ENCODE results near the gene SPATA31C2. TPM values are rescaled to one million over a fixed set of nuclear protein-coding genes. Genes with fewer than 3 reads are reported as not detected.
"Not testable (repeated sequence)": the region's sequence is repeated elsewhere in the genome, so short reads cannot be mapped to it uniquely, and the experiment has no call there.

SPATA31C2 gene
- total RNA-seq, 1 donor from 2014 or later: not detected

DNA sequence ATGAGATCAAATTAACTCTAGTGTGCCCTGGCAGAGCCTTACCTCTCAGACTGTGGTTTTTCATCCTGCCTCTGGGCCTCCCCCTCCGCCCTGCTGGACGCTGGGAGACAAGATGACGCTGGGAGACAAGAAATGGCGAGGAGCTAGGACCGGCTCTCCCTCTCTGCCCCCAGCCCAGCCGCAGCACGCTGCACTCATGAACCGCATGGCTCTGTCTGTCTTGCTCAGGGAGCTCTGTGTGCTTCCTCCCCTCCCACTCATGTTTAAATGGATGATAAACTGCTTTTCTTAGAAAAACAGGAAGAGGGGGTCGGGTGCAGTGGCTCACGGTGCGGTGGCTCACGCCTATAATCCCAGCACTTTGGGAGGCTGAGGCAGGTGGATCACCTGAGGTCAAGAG is 4.7 kb downstream of the SPATA31C2 start:
- DNase-seq; ATAC-seq; intact Hi-C loops (cut with micrococcal nuclease): not testable (repeated sequence)

- ATAC-seq; DNase-seq; intact Hi-C loops (cut with micrococcal nuclease): not testable (repeated sequence)
Observed at GRCh38 chr9:88129556-88129955, 8.7 kb downstream of the SPATA31C2 start.

GRCh38 chr9:88127700-88128300 is 10.5 kb downstream of the SPATA31C2 start:
- not testable (repeated sequence) for ATAC-seq

DNA sequence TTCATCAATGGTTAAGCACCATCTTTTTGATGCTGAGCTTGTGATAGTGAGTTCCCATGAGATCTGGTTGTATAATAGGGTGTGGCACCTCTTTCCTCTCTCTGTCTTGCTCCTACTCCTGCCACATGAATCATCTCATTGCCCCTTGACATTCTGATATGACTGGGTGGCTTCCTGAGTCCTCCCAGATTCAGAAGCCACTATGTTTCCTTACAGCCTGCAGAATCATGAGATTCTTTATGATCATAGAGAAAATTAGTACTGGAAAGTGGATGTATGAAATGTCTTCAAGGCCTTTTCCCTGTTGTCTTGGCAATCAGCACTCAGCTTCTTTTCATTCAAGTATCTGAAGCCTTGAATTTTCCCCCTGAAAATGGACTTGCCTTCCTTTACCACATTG is 14.9 kb downstream of the SPATA31C2 start:
- DNase-seq; intact Hi-C loops (cut with micrococcal nuclease); ATAC-seq: not testable (repeated sequence)

More at GRCh38 chr9:88127700-88128300, 10.5 kb downstream of the SPATA31C2 start:
- intact Hi-C loops (cut with micrococcal nuclease); DNase-seq: not testable (repeated sequence)

DNA sequence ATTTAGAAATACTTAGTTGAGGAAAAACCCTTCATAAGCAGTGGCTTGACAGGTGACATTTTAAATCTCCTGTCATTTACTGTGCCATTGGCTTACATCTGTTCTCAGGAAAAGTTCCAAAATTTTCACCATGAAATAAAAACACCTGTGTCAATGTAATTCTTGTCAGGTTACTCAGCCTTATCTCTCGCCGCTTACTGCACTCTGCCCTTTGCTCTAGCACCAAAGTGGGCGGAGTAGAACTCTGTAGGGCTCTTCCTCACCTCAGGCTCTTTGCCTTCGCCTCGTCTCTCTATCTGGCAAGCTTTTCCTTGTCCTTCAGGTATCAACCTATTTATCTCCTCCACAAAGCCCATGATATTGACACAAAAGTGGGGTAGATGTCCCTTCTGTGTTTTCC is 20.2 kb downstream of the SPATA31C2 start:
- DNase-seq; intact Hi-C loops (cut with micrococcal nuclease); ATAC-seq: not testable (repeated sequence)

DNA sequence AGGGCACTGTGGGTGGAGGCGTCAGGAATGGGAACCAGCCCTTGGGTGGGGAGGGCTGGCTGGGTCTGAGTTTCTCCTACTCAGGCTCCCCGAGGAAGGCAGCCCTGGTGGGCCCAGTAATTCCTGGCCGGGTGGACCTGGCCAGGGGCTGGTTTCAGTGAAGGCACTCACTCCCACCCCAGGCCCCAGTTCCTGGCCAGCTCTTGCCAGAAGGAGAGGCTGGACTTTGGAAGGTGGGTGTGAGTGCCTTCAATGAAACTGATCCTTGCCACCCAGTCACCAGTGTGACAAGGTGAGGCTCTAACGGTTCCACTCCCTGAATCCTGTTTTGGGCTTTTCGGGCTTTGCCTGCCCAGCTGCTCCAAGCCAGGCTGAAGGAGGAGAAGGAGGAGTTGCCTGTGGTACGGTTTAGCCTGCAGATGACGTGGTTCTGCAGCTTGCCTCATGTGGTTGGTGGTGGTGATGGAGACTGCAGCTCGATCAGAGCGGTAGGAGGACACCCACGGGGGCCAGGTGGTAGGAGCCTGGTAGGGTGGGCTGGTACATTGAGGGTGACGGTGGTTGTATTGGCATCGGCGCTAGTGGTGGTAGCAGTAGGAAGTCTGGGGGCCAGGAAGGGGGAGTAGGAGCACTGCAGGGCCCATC is 23.2 kb downstream of the SPATA31C2 start:
- intact Hi-C loops (cut with micrococcal nuclease); ATAC-seq: not testable (repeated sequence)

GRCh38 chr9:88114283-88114967 is 23.9 kb downstream of the SPATA31C2 start:
- DNase-seq; ATAC-seq; intact Hi-C loops (cut with micrococcal nuclease): not testable (repeated sequence)

More for the DNA sequence above, 23.2 kb downstream of the SPATA31C2 start:
- not testable (repeated sequence) for DNase-seq

GRCh38 chr9:88113156-88114130 is 24.8 kb downstream of the SPATA31C2 start:
- intact Hi-C loops (cut with micrococcal nuclease); DNase-seq; ATAC-seq: not testable (repeated sequence)

DNA sequence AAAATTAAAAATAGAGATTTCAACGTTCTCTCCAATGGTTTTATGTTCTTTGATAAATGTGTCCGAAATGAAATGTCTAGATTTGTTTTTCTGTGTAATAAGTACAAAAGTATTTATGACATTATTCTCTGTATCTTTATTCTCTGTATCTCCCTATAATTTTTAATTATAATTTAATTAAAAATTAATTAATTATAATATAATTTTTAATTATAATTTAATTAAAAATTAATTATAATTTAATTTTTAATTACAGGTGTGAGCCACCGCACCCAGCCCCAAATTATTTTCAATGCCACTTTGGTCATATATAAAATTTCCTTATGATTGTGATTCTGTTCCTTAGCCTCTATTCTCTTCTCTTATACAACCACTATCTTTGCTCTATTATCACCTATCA is 28.2 kb downstream of the SPATA31C2 start:
- no peak for DNase-seq
- intact Hi-C loops (cut with micrococcal nuclease): no loop called here
- ATAC-seq: no peak

- no peak for DNase-seq
- no peak for ATAC-seq
- intact Hi-C loops (cut with micrococcal nuclease): no loop called here
Observed at GRCh38 chr9:88108779-88109178, 29.5 kb downstream of the SPATA31C2 start.

DNA sequence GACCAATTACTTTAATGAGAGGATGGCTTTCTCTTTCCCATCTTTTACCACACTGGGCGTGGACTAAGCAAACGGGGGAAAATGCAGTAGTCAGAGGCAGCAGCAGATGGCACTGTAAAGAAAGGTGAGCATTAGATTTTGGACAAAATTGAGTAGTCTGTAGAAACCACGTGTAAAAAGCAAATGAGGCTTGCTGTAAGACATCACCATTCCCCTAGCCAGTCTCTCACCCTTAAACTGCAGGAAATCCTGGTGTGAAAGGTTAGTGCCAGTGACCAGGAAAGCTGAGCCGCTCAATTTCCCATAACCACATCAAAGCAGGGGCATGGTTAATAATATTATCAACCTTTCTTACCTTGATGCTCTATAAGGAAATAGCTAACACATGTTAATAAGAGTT is 31.8 kb downstream of the SPATA31C2 start:
- intact Hi-C loops (cut with micrococcal nuclease): no loop called here
- no peak for DNase-seq
- ATAC-seq: peak; percentile 54

DNA sequence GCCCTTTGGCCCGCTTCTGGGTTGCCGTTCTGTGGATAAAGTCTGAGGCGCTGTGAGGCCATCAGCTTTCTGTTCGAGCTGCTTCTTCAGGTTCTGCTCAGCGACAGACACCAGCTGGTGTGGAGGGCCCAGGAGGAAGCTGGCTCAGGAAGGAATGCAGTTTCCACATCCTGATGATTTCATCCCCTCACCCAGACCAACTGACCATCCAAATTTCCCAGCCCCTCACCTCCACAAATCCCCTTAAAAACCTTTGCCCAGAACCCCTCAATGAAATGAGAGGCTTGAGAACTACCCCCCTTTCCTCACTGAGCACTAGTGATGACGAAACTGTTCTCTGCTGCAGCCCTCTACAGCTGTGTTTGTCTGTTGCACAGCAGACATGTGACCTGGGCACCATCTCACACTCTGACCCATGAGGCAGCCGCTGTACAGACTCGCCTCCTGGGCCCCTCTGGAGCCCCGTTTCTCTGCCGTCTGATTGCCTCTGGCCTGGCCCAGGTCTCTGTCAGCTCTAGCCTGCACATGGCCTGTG is 45.4 kb downstream of the SPATA31C2 start:
- peak; percentile 62 for DNase-seq
- peak; percentile 82 for ATAC-seq
- intact Hi-C loops (cut with micrococcal nuclease): no loop called here

GRCh38 chr9:88090151-88090581 is 48.1 kb downstream of the SPATA31C2 start:
- intact Hi-C loops (cut with micrococcal nuclease): no loop called here
- DNase-seq (peak; percentile 57), ATAC-seq (peak; percentile 86)

DNA sequence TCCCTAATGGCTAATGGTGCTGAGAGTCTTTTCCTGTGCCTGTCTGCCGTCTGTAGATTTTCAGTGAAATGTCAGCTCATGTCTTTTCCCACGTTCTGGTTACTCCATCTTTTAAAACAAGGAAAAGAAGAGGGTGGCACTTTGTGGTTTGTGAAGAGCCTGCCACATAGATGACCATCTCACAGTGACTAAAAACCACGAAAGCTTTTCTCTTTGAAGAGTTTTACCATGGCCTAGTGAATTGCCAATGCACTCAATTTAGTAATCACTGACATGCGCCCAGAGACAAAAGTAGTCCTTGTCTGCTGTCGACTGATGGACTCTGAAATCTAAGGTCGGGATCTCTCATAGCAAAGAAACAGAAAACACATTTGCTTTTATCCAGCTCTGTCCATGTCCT is 50.4 kb downstream of the SPATA31C2 start:
- intact Hi-C loops (cut with micrococcal nuclease): no loop called here
- no peak for ATAC-seq
- no peak for DNase-seq

DNA sequence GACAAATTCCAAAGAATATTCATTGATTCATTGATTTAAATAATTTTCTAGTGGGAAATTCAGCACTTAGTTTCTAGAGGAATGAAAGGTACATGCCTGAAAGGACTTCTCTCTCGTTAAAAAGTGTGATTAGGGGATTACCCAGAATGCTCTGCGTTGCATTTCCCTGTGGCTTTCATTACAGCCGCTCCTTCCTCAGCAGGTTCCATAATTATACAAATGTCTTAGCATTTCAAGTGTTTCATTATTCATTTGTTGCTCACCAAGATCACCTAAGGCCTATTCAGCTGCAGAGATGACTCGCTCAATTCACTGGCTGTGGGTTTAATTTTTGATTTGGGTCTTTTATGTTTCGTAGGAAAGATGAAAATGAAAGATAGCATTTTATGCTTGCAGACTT is 52.8 kb downstream of the SPATA31C2 start:
- intact Hi-C loops (cut with micrococcal nuclease): no loop called here
- ATAC-seq: no peak
- no peak for DNase-seq

DNA sequence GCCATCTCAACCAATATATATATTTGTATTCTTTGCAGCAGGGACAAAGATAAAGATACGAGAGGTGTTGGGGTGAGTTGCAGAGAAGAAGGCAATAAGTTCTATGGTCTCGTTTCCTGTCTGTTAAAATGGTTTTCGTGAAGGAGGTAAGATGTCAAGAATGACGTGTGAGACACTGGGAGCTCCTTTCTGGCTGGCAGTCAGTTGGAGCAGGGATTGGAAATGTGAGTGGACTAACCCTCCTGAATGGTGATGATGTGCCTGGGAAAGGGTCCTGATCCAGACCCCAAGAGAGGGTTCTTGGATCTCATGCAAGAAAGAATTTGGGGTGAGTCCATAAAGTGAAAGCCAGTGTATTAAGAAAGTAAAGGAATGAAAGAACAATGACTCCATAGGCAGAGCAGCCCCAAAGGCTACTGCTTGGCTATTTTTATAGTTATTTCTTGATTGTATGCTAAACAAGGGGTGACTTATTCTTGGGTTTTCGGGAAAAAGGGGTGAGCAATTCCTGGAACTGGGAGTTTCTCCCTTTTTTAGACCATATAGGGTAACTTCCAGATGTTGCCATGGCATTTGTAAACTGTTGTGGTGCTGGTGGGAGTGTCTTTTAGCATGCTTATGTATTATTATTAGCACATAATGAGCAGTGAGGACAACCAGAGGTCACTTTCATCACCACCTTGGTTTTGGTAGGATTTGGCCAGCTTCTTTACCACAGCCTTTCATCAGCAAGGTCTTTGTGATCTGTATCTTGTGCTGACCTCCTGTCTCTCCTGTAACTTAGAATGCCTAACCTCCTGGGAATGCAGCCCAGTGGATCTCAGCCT is 53.7 kb downstream of the SPATA31C2 start:
- no peak for ATAC-seq
- intact Hi-C loops (cut with micrococcal nuclease): no loop called here

More for the DNA sequence above, 53.7 kb downstream of the SPATA31C2 start:
- DNase-seq: no peak

Measured in left ventricle myocardium superior (tissue), 1 donor.